Stimulated activated CD8-positive, alpha-beta memory T cell treated with anti-CD3 and anti-CD28 coated beads, Interleukin-7, amount 100 ng/mL, for 4 hours (primary cell): ENCODE measurements around the gene CST3.
"Not testable (repeated sequence)": the region's sequence is repeated elsewhere in the genome, so short reads cannot be mapped to it uniquely, and the experiment has no call there.

ENCODE experiments used
- DNase-seq, 2 donors: peaks; one replicate each; pipeline ENCODE4 v3.0.0-alpha.2; 2020; ENCODE audit warnings: low read depth in 2 of 2

The CST3 gene

GRCh38 chr20:23628402-23629016 lies 9.2 kb downstream of the CST3 start:
- no peak for DNase-seq

- no peak for DNase-seq
Observed at GRCh38 chr20:23627501-23627900, 10.3 kb downstream of the CST3 start.

- no peak for DNase-seq
Observed at GRCh38 chr20:23626040-23626620, 11.6 kb downstream of the CST3 start.

- no peak for DNase-seq
Observed at GRCh38 chr20:23625236-23625964, 12.4 kb downstream of the CST3 start.

GRCh38 chr20:23624324-23624691 lies 13.4 kb downstream of the CST3 start:
- no peak for DNase-seq

- no peak for DNase-seq
Observed at GRCh38 chr20:23623666-23624323, 14.0 kb downstream of the CST3 start.

GRCh38 chr20:23622839-23623343 lies 14.9 kb downstream of the CST3 start:
- no peak for DNase-seq

- not testable (repeated sequence) for DNase-seq
Observed at GRCh38 chr20:23622401-23622800, 15.4 kb downstream of the CST3 start.

- DNase-seq: not testable (repeated sequence)
Observed at GRCh38 chr20:23620670-23621386, 16.9 kb downstream of the CST3 start.

- DNase-seq: no peak
Observed at GRCh38 chr20:23614163-23614562, 23.6 kb downstream of the CST3 start.

GRCh38 chr20:23613676-23614075 lies 24.1 kb downstream of the CST3 start:
- no peak for DNase-seq

GRCh38 chr20:23612396-23612795 lies 25.4 kb downstream of the CST3 start:
- no peak for DNase-seq

GRCh38 chr20:23609486-23610109 lies 28.2 kb downstream of the CST3 start:
- no peak for DNase-seq

- DNase-seq: no peak
Observed at GRCh38 chr20:23608251-23608846, 29.4 kb downstream of the CST3 start.

GRCh38 chr20:23607497-23608245 lies 30.1 kb downstream of the CST3 start:
- DNase-seq: no peak

GRCh38 chr20:23606652-23607049 lies 31.1 kb downstream of the CST3 start:
- DNase-seq: peak; percentile 26 to 31

- DNase-seq: no peak
Observed at GRCh38 chr20:23605867-23606651, 31.7 kb downstream of the CST3 start, which contains the start of gene CST9. CST9 (minus strand) TSS chr20:23605917; CDS start chr20:23605864, 53 bp downstream.

- no peak for DNase-seq
Observed at GRCh38 chr20:23604306-23604705, 33.4 kb downstream of the CST3 start.

GRCh38 chr20:23603321-23603720 lies 34.4 kb downstream of the CST3 start:
- no peak for DNase-seq
